Epithelial cell of esophagus (primary cell): ENCODE data around the gene USP9Y.

Experiments used
- DNase-seq: peaks from one replicate; pipeline ENCODE4 v3.0.0; 2010; ENCODE audit warnings: low read depth
- H3K4me3 ChIP-seq: 2 replicates; pipeline ENCODE4 v1.5.1; 2011; ENCODE audit warnings: mild to moderate bottlenecking, low read length, control low read depth
- TF ChIP-seq, protein P1 (sequence below): IDR thresholded peaks from 2 replicates; pipeline ENCODE4 v1.5.1; 2011; ENCODE audit warnings: low read depth, mild to moderate bottlenecking, low read length, control low read depth, inconsistent platforms; ENCODE audit not compliant: insufficient read depth; ENCODE audit errors: missing control alignments

The USP9Y gene

DNA sequence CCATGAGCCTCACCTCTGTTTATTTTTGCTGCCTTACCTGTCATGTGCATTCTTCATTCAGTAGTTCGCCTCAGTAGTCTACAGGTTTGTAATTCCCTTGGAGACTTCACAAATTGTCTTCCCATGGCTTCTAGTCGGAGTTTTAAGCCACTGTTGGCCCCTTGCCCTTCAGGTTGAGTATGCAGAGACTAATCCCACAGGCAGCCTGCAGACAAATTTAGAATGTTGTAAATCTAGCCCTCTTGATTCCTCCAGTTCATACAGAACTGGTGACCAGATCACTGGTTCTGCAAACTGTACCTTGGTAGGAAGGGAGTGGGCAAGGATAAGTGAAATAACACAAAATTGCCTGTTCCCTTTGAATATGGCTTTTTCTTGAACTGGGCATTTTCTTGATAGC, 33.0 kb downstream of the USP9Y start:
- TF ChIP-seq, protein P1, sequence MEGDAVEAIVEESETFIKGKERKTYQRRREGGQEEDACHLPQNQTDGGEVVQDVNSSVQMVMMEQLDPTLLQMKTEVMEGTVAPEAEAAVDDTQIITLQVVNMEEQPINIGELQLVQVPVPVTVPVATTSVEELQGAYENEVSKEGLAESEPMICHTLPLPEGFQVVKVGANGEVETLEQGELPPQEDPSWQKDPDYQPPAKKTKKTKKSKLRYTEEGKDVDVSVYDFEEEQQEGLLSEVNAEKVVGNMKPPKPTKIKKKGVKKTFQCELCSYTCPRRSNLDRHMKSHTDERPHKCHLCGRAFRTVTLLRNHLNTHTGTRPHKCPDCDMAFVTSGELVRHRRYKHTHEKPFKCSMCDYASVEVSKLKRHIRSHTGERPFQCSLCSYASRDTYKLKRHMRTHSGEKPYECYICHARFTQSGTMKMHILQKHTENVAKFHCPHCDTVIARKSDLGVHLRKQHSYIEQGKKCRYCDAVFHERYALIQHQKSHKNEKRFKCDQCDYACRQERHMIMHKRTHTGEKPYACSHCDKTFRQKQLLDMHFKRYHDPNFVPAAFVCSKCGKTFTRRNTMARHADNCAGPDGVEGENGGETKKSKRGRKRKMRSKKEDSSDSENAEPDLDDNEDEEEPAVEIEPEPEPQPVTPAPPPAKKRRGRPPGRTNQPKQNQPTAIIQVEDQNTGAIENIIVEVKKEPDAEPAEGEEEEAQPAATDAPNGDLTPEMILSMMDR = no peak
- no peak for DNase-seq

GRCh38 chrY:12741414-12741813, 40.4 kb downstream of the USP9Y start:
- no peak overlapping the region for H3K4me3 ChIP-seq

More for the DNA sequence above, 33.0 kb downstream of the USP9Y start:
- no peak overlapping the region for H3K4me3 ChIP-seq

DNA sequence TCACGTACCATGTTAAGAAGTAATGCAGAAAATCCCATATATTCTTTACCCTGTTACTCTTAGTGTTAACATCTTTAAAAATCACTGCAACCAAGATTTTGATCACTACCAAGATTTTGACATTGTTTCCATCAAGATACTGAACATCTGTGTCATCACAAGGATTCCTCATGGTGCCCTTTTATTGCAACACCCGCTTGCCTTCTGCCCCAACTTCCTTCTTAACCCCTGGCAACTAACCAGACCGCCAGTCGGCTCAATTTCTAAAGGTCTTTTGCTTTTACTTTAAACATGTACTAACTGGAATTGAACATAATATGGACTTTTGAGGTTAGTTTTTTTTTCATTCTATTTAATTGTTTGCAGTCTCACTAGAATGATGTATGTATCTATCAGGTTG, 41.7 kb downstream of the USP9Y start:
- TF ChIP-seq, protein P1 = no peak
- peak; percentile 34 for DNase-seq
- H3K4me3 ChIP-seq = no peak overlapping the region

More at GRCh38 chrY:12741414-12741813, 40.4 kb downstream of the USP9Y start:
- TF ChIP-seq, protein P1 = no peak
- no peak for DNase-seq

DNA sequence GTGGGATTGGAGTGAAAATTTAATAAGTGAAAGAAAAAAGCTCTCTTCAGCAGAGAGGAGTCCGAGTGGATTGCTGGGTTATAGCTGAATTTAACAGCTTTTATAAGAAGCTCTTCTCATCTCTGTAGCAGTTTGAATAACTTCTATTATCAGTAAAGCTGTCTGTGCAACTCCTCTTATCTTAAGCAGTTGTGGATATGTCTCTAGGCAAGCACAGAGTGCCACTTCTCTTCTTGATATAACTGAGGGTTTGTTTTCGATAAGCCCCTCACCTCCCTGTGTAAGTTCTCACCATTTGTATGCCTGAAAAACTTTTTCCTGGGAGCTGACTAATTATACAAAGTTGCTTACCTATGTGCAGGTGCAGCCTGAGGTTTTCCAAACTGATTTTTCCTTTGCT, 43.1 kb downstream of the USP9Y start:
- TF ChIP-seq, protein P1 = no peak
- no peak for DNase-seq
- H3K4me3 ChIP-seq = no peak overlapping the region

- TF ChIP-seq, protein P1 = no peak
- no peak overlapping the region for H3K4me3 ChIP-seq
- DNase-seq = no peak
Observed at GRCh38 chrY:12749293-12749692, 48.3 kb downstream of the USP9Y start.

GRCh38 chrY:12752856-12753255, 51.8 kb downstream of the USP9Y start:
- no peak overlapping the region for H3K4me3 ChIP-seq
- DNase-seq = peak; percentile 5
- TF ChIP-seq, protein P1 = no peak

GRCh38 chrY:12756021-12756420, 55.0 kb downstream of the USP9Y start:
- TF ChIP-seq, protein P1 = no peak
- no peak overlapping the region for H3K4me3 ChIP-seq
- no peak for DNase-seq
